ENCODE data around the gene RTL9. TPM values are rescaled to one million over a fixed set of nuclear protein-coding genes. Genes with fewer than 3 reads are reported as not detected.

RTL9 gene
- total and polyA plus RNA-seq, 2 donors (not counting 1 experiment from before 2014, with no cell fraction given), result 0.09 to 0.17 TPM

DNA sequence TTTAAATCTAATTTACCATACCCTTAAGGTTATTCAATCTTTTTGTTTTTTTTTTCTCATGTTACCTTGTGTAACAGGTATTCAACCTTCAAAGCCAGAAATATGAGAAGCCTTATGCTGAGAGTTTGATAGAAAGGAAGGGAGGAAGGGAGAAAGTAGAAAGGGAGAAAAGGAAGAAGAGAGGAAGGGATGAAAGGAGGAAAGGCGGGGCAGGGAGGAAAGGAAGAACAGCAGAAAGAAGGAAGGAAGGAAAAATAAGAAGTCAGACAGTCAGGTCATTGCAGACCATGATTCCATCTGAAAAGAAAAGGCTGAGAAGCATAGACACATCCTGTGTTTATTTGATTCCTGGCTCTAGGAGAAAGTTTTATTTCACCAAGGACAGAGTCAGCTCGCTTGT is 30.9 kb downstream of the RTL9 start:
- Histone ChIP-seq H4K20me1 (ENCODE audit: control insufficient read depth, extremely low read depth, insufficient read depth, low read length) (no peaks in the 10 kb centered on the region), H3K27me3 (ENCODE audit: control insufficient read depth, insufficient read depth, low read length) (no peaks in the 10 kb centered on the region), H3K4me1 (ENCODE audit: control insufficient read depth, extremely low read depth, insufficient read depth, low read length) (peaks cover 3% of the 10 kb centered on the region), H2AFZ (ENCODE audit: low read length) (no peak overlapping the region), H3K36me3 (ENCODE audit: control insufficient read depth, insufficient read depth, low read length) (no peaks in the 10 kb centered on the region), H3K9me3 (ENCODE audit: control insufficient read depth, insufficient read depth, low read depth, low read length) (no peaks in the 10 kb centered on the region), H3K27ac (ENCODE audit: insufficient read depth, low read length) (no peak overlapping the region), H3K4me3 (replicated peaks in 1 of 4; ENCODE audit: control extremely low read depth in 1 of 4, insufficient read depth in 1 of 4, low read depth in 3 of 4, low read length in 4 of 4) (no peak overlapping the region), H3K4me2 (ENCODE audit: extremely low read depth, insufficient read depth, low read length) (no peak overlapping the region), H3K9ac (ENCODE audit: insufficient read depth, low read length) (no peak overlapping the region), H3K79me2 (ENCODE audit: control insufficient read depth, insufficient read depth, low read length) (no peaks in the 10 kb centered on the region)
- TF ChIP-seq, protein P1, sequence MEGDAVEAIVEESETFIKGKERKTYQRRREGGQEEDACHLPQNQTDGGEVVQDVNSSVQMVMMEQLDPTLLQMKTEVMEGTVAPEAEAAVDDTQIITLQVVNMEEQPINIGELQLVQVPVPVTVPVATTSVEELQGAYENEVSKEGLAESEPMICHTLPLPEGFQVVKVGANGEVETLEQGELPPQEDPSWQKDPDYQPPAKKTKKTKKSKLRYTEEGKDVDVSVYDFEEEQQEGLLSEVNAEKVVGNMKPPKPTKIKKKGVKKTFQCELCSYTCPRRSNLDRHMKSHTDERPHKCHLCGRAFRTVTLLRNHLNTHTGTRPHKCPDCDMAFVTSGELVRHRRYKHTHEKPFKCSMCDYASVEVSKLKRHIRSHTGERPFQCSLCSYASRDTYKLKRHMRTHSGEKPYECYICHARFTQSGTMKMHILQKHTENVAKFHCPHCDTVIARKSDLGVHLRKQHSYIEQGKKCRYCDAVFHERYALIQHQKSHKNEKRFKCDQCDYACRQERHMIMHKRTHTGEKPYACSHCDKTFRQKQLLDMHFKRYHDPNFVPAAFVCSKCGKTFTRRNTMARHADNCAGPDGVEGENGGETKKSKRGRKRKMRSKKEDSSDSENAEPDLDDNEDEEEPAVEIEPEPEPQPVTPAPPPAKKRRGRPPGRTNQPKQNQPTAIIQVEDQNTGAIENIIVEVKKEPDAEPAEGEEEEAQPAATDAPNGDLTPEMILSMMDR (conservative IDR thresholded peaks at IDR 0.05 in 1 of 2, IDR thresholded peaks at IDR 0.05 in 1 of 2; ENCODE audit: low read depth in 1 of 2, low read length in 2 of 2), result no peak
- TF ChIP-seq EZH2 (IDR thresholded peaks at IDR 0.05; ENCODE audit: low read length, missing control alignments), result no peak
- DNase-seq (ENCODE audit: low read depth in 2 of 2), result no peak

DNA sequence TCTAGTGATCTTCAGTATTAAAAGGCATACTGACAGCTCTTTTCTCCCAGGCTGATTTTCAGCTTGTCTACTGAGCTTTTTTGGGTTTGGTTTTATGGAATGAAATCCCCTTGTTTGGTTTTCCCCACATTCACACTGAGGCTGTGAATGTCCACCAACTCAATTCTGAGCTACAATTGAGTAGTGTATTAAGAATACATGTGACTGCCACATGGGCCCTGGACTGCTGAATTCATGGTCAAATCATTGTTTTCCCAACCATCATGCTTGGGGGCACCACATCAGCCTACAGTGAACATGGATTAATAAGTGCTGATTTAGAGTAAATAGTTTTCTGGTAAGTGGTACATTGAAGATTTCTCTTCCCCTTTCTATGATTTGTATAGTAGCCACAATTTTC is 32.4 kb downstream of the RTL9 start:
- no peak overlapping the region for H3K9ac ChIP-seq (ENCODE audit: insufficient read depth, low read length)
- H4K20me1 ChIP-seq (ENCODE audit: control insufficient read depth, extremely low read depth, insufficient read depth, low read length), result no peaks in the 10 kb centered on the region
- DNase-seq (ENCODE audit: low read depth in 2 of 2), result no peak
- TF ChIP-seq, protein P1 (conservative IDR thresholded peaks at IDR 0.05 in 1 of 2, IDR thresholded peaks at IDR 0.05 in 1 of 2; ENCODE audit: low read depth in 1 of 2, low read length in 2 of 2), result no peak
- no peak for TF ChIP-seq EZH2 (IDR thresholded peaks at IDR 0.05; ENCODE audit: low read length, missing control alignments)
- H3K4me2 ChIP-seq (ENCODE audit: extremely low read depth, insufficient read depth, low read length), result no peak overlapping the region
- no peaks in the 10 kb centered on the region for H3K36me3 ChIP-seq (ENCODE audit: control insufficient read depth, insufficient read depth, low read length)
- H3K4me3 ChIP-seq (replicated peaks in 1 of 4; ENCODE audit: control extremely low read depth in 1 of 4, insufficient read depth in 1 of 4, low read depth in 3 of 4, low read length in 4 of 4), result no peak overlapping the region
- H3K79me2 ChIP-seq (ENCODE audit: control insufficient read depth, insufficient read depth, low read length), result no peaks in the 10 kb centered on the region
- H2AFZ ChIP-seq (ENCODE audit: low read length), result no peak overlapping the region
- no peak overlapping the region for H3K27ac ChIP-seq (ENCODE audit: insufficient read depth, low read length)
- H3K9me3 ChIP-seq (ENCODE audit: control insufficient read depth, insufficient read depth, low read depth, low read length), result no peaks in the 10 kb centered on the region
- peaks cover 2% of the 10 kb centered on the region for H3K4me1 ChIP-seq (ENCODE audit: control insufficient read depth, extremely low read depth, insufficient read depth, low read length)
- H3K27me3 ChIP-seq (ENCODE audit: control insufficient read depth, insufficient read depth, low read length), result no peaks in the 10 kb centered on the region

DNA sequence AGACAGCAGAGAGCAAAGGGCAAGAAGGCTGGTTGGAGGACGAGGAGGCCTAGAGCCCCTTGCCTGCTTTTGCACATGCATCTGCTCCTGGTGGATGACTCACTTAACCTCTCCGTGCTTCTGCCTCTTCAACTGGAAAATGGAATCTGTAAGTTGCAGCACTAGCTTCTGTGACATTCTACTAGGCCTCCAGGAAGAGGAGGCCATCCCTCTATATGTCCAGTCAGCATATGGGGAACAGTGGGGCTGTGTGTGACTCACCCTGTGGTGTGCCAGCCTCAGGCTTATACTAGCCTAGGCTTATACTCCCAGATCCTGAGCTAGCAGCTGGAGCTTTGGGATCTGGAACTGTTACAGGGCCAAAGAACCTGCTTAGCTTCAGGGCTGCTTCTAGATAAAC is 36.0 kb downstream of the RTL9 start:
- Histone ChIP-seq H3K27me3 (ENCODE audit: control insufficient read depth, insufficient read depth, low read length) (no peaks in the 10 kb centered on the region), H2AFZ (ENCODE audit: low read length) (no peak overlapping the region), H3K4me3 (replicated peaks in 1 of 4; ENCODE audit: control extremely low read depth in 1 of 4, insufficient read depth in 1 of 4, low read depth in 3 of 4, low read length in 4 of 4) (no peak overlapping the region), H3K9ac (ENCODE audit: insufficient read depth, low read length) (no peak overlapping the region), H3K79me2 (ENCODE audit: control insufficient read depth, insufficient read depth, low read length) (no peaks in the 10 kb centered on the region), H3K9me3 (ENCODE audit: control insufficient read depth, insufficient read depth, low read depth, low read length) (no peaks in the 10 kb centered on the region), H3K36me3 (ENCODE audit: control insufficient read depth, insufficient read depth, low read length) (no peaks in the 10 kb centered on the region), H3K4me2 (ENCODE audit: extremely low read depth, insufficient read depth, low read length) (no peak overlapping the region), H3K4me1 (ENCODE audit: control insufficient read depth, extremely low read depth, insufficient read depth, low read length) (peaks cover 2% of the 10 kb centered on the region), H3K27ac (ENCODE audit: insufficient read depth, low read length) (no peak overlapping the region), H4K20me1 (ENCODE audit: control insufficient read depth, extremely low read depth, insufficient read depth, low read length) (no peaks in the 10 kb centered on the region)
- peak; percentile 77 to 78 for DNase-seq (ENCODE audit: low read depth in 2 of 2)
- TF ChIP-seq, protein P1 (conservative IDR thresholded peaks at IDR 0.05 in 1 of 2, IDR thresholded peaks at IDR 0.05 in 1 of 2; ENCODE audit: low read depth in 1 of 2, low read length in 2 of 2), result no peak
- TF ChIP-seq EZH2 (IDR thresholded peaks at IDR 0.05; ENCODE audit: low read length, missing control alignments), result no peak
